GM12878 (cell line): ENCODE results near the gene CAMLG. TPM values are rescaled to one million over a fixed set of nuclear protein-coding genes. Genes with fewer than 3 reads are reported as not detected.

ENCODE experiments used
- CEBPB ChIP-seq, 2 experiments: fragments of 150-350 bp in 1 of 2; IDR thresholded peaks; 2 replicates each; pipeline ENCODE4 v1.6.1; 2012 to 2014; ENCODE audit warnings: low read depth in 2 of 2, low read length in 2 of 2, borderline replicate concordance in 1 of 2, inconsistent platforms in 1 of 2
- CHD1 ChIP-seq: IDR thresholded peaks from 2 replicates; pipeline ENCODE4 v1.6.1; 2012; ENCODE audit warnings: low read depth, low read length, improper control_type of control experiment
- EP300 ChIP-seq, 2 experiments: fragments of 150-350 bp in 1 of 2; IDR thresholded peaks; 2 replicates each; pipeline ENCODE4 v1.6.1; 2011 to 2012; ENCODE audit warnings: low read depth in 2 of 2, low read length in 2 of 2, borderline replicate concordance in 1 of 2, improper control_type of control experiment in 1 of 2, inconsistent platforms in 1 of 2; ENCODE audit not compliant: control insufficient read depth in 1 of 2
- ETV6 ChIP-seq, 2 experiments: fragments of 450-650 bp in 1 of 2; IDR thresholded peaks in 1 of 2; conservative IDR thresholded peaks in 1 of 2; 2 replicates each; pipeline ENCODE4 v1.6.1; 2014; ENCODE audit warnings: antibody characterized with exemption in 1 of 2, borderline replicate concordance in 1 of 2, low read depth in 1 of 2, mild to moderate bottlenecking in 1 of 2, moderate library complexity in 1 of 2
- MEF2A ChIP-seq: IDR thresholded peaks from 2 replicates; pipeline ENCODE4 v1.6.1; 2011; ENCODE audit warnings: low read depth, mild to moderate bottlenecking, low read length, moderate library complexity; ENCODE audit not compliant: insufficient read depth
- PAX8 ChIP-seq: fragments of 450-650 bp; IDR thresholded peaks from 2 replicates; pipeline ENCODE4 v1.6.1; 2017; ENCODE audit warnings: mild to moderate bottlenecking, moderate library complexity
- POLR2A ChIP-seq: IDR thresholded peaks from 2 replicates; pipeline ENCODE4 v1.6.1; 2011; ENCODE audit warnings: low read depth, mild to moderate bottlenecking, low read length
- RUNX3 ChIP-seq: IDR thresholded peaks from 2 replicates; pipeline ENCODE4 v1.6.1; 2012; ENCODE audit warnings: low read length, inconsistent platforms
- SIX5 ChIP-seq: IDR thresholded peaks from 2 replicates; pipeline ENCODE4 v1.6.1; 2011; ENCODE audit warnings: mild to moderate bottlenecking, low read depth, low read length, moderate library complexity; ENCODE audit not compliant: severe bottlenecking
- SMAD1 ChIP-seq: fragments of 450-650 bp; IDR thresholded peaks from 2 replicates; pipeline ENCODE4 v1.6.1; 2018; ENCODE audit warnings: mild to moderate bottlenecking, low read depth; ENCODE audit not compliant: partially characterized antibody
- TARDBP ChIP-seq: IDR thresholded peaks from 2 replicates; pipeline ENCODE4 v1.6.1; 2016; ENCODE audit warnings: borderline replicate concordance
- TBL1XR1 ChIP-seq: IDR thresholded peaks from 2 replicates; pipeline ENCODE4 v1.6.1; 2012; ENCODE audit warnings: low read depth, low read length, improper control_type of control experiment
- polyA plus RNA-seq, 11 experiments: library from polyadenylated mRNA; depleted of rRNA in 4 of 11; unstranded in 6 of 11; stranded (reverse) in 5 of 11; fragments of >200 nt; fragmentation: Nextera tagmentation in 4 of 11; fragmentation: Illumina TruSeq in 1 of 11; extraction: Ambion mirVana in 4 of 11; extraction: Trizol in 1 of 11; gene quantifications; 1 replicate in 1 of 11; 2 replicates in 10 of 11; pipeline versions ENCODE4 v1.2.1 to v1.2.3, GENCODE V29; 2011 to 2016; ENCODE audit warnings: inconsistent platforms in 2 of 11, missing spikeins in 2 of 11, low read depth in 1 of 11
- total RNA-seq, 4 experiments: library from RNA; depleted of rRNA in 3 of 4; stranded (reverse); fragments of >200 nt in 3 of 4; fragmentation: Illumina TruSeq in 1 of 4; extraction: Trizol in 1 of 4; gene quantifications; 2 replicates each; pipeline versions ENCODE4 v1.2.1 to v1.2.3, GENCODE V29; 2013 to 2021
- TF ChIP-seq, protein P1 (sequence below): fragments of 150-350 bp; IDR thresholded peaks from 2 replicates; pipeline ENCODE4 v1.6.1; 2016; ENCODE audit warnings: low read depth, low read length
- TF ChIP-seq, protein P2 (sequence below): fragments of 450-650 bp; IDR thresholded peaks from 2 replicates; pipeline ENCODE4 v1.6.1; 2014; ENCODE audit warnings: mild to moderate bottlenecking
- TF ChIP-seq, protein P3 (sequence below), 3 experiments: IDR thresholded peaks in 2 of 3; conservative IDR thresholded peaks in 1 of 3; 2 replicates each; pipeline ENCODE4 v1.5.1; 2011; ENCODE audit warnings: low read depth in 3 of 3, low read length in 3 of 3, mild to moderate bottlenecking in 3 of 3, control low read depth in 2 of 3, moderate library complexity in 2 of 3, inconsistent platforms in 1 of 3, mixed read lengths in 1 of 3; ENCODE audit not compliant: control insufficient read depth in 2 of 3, insufficient read depth in 1 of 3; ENCODE audit errors: extremely low read depth in 1 of 3
- TF ChIP-seq, protein P4 (sequence below): fragments of 450-650 bp; formaldehyde crosslinking; IDR thresholded peaks from 2 replicates; pipeline ENCODE4 v1.4.0; 2022; ENCODE audit warnings: mild to moderate bottlenecking, moderate library complexity

Gene CAMLG
- total and polyA plus RNA-seq, 10 of the 15 experiments (the other 5 are each of a cell fraction or from before 2014, with no cell fraction given) = 18.5 to 51.7 (median 25.5) TPM

DNA sequence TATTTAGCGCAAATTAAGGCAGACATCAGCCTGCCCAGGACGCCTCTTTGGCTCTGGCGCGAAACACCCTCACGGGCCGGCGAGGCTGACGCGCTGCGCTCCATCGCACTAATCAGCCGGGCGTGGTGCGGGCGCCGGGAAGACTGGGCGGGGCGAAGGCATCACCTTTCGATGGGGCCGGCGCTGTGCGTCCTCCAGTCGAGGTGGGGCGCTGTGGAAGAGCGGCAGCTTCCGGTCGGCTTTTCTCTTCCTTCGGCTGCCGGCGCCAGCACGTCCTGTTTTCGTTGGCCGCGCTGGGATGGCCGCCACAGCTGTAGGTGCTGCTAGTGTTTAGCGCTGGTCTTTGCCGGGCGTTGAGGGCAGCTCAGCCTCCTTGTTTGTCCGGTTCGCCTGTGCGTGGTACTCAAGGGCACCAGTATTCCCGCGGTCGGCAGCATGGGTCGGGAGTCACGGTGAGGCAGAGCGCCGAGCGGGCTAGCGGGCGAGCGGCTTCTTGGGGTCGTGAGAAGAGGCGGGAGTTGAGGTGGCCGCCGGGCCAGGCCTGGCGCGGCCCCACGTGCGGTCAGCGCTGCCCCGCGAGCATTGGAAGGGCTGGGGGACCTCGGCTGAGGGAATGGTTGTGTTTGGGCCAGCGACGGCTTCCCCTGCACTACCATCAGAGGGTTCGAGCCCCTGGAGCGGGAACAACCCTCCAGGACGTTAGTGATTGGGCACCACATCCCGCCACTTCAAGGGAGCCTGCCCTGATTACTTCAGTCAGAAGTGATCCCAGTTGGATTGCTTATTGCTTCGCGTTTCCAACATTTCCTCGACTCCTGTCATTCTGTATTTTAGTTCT, 20.4 kb downstream of the CAMLG start, which contains the start of gene DDX46 (continued):
- TF ChIP-seq, protein P1, sequence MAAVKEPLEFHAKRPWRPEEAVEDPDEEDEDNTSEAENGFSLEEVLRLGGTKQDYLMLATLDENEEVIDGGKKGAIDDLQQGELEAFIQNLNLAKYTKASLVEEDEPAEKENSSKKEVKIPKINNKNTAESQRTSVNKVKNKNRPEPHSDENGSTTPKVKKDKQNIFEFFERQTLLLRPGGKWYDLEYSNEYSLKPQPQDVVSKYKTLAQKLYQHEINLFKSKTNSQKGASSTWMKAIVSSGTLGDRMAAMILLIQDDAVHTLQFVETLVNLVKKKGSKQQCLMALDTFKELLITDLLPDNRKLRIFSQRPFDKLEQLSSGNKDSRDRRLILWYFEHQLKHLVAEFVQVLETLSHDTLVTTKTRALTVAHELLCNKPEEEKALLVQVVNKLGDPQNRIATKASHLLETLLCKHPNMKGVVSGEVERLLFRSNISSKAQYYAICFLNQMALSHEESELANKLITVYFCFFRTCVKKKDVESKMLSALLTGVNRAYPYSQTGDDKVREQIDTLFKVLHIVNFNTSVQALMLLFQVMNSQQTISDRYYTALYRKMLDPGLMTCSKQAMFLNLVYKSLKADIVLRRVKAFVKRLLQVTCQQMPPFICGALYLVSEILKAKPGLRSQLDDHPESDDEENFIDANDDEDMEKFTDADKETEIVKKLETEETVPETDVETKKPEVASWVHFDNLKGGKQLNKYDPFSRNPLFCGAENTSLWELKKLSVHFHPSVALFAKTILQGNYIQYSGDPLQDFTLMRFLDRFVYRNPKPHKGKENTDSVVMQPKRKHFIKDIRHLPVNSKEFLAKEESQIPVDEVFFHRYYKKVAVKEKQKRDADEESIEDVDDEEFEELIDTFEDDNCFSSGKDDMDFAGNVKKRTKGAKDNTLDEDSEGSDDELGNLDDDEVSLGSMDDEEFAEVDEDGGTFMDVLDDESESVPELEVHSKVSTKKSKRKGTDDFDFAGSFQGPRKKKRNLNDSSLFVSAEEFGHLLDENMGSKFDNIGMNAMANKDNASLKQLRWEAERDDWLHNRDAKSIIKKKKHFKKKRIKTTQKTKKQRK = no peak
- TF ChIP-seq, protein P2, sequence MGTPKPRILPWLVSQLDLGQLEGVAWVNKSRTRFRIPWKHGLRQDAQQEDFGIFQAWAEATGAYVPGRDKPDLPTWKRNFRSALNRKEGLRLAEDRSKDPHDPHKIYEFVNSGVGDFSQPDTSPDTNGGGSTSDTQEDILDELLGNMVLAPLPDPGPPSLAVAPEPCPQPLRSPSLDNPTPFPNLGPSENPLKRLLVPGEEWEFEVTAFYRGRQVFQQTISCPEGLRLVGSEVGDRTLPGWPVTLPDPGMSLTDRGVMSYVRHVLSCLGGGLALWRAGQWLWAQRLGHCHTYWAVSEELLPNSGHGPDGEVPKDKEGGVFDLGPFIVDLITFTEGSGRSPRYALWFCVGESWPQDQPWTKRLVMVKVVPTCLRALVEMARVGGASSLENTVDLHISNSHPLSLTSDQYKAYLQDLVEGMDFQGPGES = no peak
- TF ChIP-seq MEF2A (0 out of 2 replicates have a peak, but pooled peaks have one; percentile 47), RUNX3 (0 out of 2 replicates have a peak, but pooled peaks have one; percentile 24), TARDBP (no peak), SIX5 (peak; percentile 57), TBL1XR1 (no peak), POLR2A (peak; percentile 95), PAX8 (no peak), CEBPB (IDR thresholded peaks at IDR 0.05; ENCODE audit: borderline replicate concordance in 1 of 2, low read depth in 2 of 2, low read length in 2 of 2) (no peak), ETV6 (conservative IDR thresholded peaks at IDR 0.05 in 1 of 2, IDR thresholded peaks at IDR 0.05 in 1 of 2; ENCODE audit: borderline replicate concordance in 1 of 2, low read depth in 1 of 2) (no peak), SMAD1 (no peak), CHD1 (no peak), EP300 (IDR thresholded peaks at IDR 0.05; ENCODE audit: borderline replicate concordance in 1 of 2, control insufficient read depth in 1 of 2, low read depth in 2 of 2, low read length in 2 of 2) (no peak)
- TF ChIP-seq, protein P3, sequence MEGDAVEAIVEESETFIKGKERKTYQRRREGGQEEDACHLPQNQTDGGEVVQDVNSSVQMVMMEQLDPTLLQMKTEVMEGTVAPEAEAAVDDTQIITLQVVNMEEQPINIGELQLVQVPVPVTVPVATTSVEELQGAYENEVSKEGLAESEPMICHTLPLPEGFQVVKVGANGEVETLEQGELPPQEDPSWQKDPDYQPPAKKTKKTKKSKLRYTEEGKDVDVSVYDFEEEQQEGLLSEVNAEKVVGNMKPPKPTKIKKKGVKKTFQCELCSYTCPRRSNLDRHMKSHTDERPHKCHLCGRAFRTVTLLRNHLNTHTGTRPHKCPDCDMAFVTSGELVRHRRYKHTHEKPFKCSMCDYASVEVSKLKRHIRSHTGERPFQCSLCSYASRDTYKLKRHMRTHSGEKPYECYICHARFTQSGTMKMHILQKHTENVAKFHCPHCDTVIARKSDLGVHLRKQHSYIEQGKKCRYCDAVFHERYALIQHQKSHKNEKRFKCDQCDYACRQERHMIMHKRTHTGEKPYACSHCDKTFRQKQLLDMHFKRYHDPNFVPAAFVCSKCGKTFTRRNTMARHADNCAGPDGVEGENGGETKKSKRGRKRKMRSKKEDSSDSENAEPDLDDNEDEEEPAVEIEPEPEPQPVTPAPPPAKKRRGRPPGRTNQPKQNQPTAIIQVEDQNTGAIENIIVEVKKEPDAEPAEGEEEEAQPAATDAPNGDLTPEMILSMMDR (IDR thresholded peaks at IDR 0.05 in 2 of 3, conservative IDR thresholded peaks at IDR 0.05 in 1 of 3; ENCODE audit: control insufficient read depth in 2 of 3, extremely low read depth in 1 of 3, insufficient read depth in 1 of 3, low read depth in 3 of 3, low read length in 3 of 3) = peak; percentile 88 to 96 (median 90)
- TF ChIP-seq, protein P4, sequence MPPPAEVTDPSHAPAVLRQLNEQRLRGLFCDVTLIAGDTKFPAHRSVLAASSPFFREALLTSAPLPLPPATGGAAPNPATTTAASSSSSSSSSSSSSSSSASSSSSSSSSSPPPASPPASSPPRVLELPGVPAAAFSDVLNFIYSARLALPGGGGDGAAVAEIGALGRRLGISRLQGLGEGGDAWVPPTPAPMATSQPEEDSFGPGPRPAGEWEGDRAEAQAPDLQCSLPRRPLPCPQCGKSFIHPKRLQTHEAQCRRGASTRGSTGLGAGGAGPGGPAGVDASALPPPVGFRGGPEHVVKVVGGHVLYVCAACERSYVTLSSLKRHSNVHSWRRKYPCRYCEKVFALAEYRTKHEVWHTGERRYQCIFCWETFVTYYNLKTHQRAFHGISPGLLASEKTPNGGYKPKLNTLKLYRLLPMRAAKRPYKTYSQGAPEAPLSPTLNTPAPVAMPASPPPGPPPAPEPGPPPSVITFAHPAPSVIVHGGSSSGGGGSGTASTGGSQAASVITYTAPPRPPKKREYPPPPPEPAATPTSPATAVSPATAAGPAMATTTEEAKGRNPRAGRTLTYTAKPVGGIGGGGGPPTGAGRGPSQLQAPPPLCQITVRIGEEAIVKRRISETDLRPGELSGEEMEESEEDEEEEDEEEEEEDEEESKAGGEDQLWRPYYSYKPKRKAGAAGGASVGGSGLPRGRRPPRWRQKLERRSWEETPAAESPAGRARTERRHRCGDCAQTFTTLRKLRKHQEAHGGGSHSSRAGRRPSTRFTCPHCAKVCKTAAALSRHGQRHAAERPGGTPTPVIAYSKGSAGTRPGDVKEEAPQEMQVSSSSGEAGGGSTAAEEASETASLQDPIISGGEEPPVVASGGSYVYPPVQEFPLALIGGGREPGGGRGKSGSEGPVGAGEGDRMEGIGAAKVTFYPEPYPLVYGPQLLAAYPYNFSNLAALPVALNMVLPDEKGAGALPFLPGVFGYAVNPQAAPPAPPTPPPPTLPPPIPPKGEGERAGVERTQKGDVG (CRISPR knock-in tag) = no peak
